Myocyte (in vitro differentiated cells): ENCODE measurements around the gene HTR3B. TPM values are rescaled to one million over a fixed set of nuclear protein-coding genes. Genes with fewer than 3 reads are reported as not detected.
"Not testable (repeated sequence)": the region's sequence is repeated elsewhere in the genome, so short reads cannot be mapped to it uniquely, and the experiment has no call there.

Source experiments
- DNase-seq: peaks from one replicate; pipeline ENCODE4 v3.0.0-alpha.2; 2012; ENCODE audit warnings: low read depth
- total RNA-seq: library from RNA; depleted of rRNA; stranded (reverse); fragments of >200 nt; gene quantifications from 2 replicates; pipeline ENCODE4 v1.2.3, GENCODE V29; 2014

The HTR3B gene
- total RNA-seq, 1 donor from 2014 or later = not detected

DNA sequence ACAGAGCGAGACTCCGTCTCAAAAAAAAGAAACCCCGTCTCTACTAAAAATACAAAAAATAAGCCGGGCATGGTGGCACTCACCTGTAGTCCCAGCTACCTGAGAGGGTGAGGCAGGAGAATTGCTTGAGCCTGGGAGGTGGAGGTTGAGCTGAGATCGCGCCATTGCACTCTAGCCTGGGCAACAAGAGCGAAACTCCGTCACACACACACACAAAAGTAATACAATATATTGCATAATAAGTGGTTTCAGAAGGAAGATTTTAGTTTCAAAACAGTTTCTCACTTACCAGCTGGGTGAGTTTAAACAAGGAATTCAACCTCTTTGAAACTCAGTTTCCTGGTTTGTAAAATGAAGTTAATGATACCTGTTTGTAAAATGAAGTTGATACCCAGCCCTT, 37.7 kb downstream of the HTR3B start:
- DNase-seq = no peak

DNA sequence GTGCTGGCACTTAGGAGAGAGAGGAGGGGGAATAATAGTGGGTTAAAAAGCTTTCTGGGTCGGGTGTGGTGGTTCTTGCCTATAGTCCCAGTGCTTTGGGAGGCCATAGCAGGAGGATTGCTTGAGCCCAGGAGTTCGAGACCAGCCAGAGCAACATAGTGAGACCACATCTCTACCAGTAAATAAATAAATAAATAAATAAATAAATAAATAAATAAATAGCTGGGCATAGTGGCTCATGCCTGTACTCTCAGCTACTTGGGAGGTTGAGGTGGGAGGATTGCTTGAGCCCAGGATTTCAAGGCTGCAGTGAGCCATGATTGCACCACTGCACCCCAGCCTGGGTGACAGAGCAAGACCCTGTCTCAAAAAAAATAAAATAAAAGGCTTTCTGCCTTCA, 41.6 kb downstream of the HTR3B start:
- DNase-seq = not testable (repeated sequence)

DNA sequence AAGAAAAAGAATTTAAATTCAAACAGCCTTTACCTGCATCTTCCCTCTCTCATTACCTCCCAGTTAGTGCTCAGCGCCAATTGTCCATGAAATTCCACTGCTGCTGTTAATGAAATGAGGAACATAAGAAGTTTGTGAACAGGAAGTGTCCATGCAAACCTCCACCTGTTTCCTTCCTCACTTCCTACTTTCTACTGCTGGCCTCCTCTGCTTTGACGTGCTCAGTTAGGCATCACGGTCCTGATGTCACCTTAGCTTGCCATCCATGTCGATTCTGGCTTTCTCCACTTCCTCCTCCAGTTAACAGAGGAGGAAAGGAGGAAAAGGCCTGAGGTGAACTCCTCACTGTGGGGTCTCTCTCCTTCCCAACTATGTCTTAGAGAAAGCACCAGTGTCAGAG, 43.4 kb downstream of the HTR3B start:
- DNase-seq = no peak

DNA sequence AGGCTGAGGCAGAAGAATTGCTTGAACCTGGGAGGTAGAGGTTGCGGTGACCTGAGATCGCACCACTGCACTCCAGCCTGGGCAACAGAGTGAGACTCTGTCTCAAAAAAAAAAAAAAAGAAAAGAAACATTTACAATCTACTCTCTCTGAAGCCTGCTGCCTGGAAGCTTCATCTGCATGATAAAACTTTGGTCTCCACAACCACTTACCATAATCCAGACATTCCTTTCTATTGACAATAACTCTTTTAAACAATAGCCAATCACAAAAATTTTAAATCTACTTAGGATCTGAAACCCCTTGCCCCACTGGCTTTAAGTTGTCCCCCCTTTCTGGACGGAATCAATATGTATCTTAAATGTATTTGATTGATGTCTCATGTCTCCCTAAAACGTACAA, 45.3 kb downstream of the HTR3B start:
- no peak for DNase-seq

DNA sequence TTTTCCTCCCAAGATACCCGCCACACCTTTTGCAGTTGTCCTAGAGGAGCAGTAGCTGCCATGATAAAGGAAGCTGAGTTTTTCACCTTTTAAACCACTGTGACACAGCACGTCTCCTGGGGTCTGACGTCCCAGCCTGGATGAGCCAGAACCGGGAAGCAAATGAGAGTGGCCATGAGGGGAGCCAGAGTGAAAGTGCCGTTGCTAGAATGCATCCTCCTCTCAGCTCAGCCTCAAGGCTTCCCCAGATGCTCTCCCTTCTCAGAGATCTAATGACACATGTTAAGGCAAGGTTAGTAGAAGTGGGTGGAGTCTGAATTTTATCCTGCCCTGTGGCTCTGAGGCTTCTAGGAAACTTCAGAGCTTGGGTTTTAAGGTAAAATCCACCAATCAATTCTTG, 46.9 kb downstream of the HTR3B start:
- DNase-seq = no peak

DNA sequence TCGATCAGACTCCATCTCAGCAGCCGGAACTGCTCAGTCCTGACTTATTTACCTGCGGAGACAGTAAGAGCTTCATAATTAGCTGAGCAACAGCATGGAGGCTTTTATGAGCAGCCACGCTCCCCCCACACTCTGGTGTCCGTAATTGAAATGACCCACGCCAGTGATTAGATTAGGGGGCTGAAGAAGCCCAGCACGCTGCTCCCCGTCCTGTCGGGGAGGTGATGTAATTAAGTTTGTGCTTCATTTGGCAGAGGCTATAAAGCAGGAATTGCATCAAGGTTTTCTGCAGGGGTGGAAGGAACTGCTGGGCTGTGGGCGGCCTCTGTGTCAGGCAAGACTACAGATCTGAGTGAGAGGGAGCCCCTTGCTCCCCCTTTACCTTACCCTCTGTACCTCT, 47.5 kb downstream of the HTR3B start:
- no peak for DNase-seq

DNA sequence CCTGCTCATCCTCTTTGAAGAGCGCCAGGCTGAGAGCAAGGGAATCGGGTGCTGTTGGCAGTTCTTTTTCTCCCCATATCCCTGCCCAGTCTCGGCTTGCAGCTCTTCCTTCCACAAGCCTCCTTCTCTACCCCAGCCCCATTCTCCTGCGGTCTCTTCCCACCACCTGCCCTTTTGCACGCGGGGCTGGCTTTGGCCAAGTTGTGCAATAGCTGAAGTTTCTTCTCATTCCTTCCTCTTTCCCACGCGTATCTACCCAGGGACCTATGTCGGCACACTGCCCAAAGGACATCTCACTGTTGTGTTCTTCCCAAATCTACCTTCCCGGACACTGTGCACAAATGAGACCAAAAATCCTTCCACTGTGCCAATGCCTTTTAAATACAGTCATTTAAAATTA, 48.0 kb downstream of the HTR3B start:
- no peak for DNase-seq

DNA sequence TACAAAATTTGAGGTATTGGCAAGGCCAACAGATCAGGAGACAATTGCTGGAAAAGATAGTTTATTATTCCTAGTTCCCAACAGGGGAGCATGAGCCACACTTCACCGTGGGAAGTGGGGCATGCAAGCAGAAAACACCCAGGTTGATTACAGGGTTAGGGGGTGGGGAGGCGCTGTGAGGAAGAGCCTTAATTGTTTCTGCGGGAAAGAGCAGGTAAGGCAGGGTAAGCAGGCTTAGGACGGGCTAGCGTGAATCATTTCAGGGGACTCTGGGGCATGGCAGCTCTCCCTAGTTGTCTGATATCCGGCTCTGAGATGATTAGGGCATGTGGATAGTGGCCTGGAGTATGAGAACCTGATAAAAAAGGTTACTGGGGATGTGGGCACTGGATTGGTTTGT, 49.6 kb downstream of the HTR3B start:
- DNase-seq = no peak

DNA sequence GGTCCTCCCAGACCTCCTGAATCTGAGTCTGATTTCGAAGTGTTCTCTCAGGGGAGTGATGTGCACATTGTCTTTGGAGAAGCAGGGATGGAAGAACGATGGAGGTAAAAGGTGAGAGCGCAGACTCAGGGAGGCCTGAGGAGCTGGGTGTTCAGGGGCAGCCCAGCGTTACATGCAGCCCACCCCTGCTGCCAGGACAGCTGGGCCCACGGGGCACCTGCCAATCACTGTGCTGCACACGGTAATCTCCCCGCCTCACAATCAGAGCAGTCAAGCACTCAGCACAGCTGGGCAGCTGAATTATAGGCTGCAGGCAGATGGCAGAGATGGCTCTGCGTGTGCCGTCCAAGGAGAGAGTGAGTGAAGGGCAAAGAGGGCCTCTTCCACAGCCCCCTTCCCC, 52.4 kb downstream of the HTR3B start:
- DNase-seq = no peak

DNA sequence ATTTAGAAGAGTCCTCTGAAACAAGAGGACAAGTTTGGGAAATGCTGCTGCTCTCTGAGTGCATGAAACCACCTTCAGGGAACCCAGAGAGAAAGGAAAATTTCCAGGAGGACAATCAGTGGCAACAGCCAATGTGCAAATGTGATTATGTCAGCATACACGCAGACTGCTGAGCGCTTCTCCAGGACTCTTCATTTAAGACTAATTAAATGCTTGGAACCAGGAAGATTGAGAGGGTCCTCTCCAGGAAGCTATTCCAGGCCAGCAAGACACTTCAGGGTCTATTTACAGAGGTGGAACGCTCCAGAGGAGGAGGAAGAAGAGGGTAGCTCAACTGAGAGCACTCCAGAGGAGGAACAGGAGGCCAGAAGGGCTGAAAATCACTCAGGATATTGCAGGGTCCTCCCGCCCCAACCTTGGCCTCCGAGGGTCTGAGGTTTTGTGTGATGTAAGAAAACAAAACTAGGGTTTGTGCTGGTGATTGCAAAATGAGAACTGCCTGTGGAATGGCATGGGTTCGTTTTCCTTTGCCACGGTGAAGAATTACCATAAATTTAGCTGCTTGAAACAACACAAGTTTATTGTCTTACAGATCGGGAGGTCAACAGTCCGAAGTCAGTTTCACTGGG, 56.2 kb downstream of the HTR3B start:
- no peak for DNase-seq

DNA sequence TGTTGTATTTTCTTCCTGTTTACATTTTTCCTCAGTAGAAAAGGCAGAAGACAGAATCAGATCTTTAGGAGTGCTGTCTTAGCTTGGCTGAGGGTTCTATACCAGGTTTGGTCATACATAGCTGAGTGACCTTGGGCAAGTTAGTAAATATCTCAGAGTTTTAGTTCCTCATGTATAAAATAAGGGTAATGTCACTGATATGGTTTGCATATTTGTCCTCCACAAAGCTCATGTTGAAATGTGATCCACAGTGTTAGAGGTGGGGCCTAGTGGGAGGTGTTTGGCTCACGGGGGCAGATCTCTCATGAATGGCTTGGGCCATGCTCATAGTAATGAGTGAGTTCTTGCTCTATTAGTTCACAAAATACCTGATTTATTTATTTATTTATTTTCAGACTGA, 62.8 kb downstream of the HTR3B start:
- DNase-seq = no peak

DNA sequence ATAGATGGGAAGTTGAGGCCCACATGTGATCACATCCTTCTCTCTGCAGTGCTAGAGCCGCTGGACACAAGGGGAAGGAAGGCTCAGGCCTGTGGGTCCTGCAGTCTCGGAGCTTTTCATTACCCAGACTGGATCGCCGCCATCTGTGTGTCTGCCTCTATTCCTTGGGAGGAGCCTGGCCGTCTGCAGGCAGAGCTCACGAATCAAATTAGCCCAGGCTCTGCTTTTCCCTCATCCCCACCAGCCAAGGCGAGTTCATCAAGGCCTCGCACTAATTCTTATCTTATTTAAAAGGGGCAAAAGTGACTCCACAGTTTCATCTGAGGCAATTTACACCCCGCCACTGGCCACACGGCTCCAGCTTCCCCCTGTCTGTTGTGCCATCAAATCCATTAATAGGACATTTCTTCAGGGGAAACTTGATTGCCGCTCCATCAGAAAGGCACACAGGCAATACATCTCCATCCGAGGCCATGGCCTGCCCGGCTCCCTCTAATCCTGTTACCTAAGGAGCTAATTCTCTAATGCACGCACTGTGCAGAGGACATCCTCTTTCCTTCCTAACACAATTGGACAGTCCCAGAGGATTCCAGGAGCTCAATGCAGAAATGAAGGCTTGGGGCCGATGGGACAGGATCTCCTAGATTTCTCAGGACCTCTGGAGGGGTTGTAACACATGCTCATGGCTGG, 67.1 kb downstream of the HTR3B start:
- no peak for DNase-seq

DNA sequence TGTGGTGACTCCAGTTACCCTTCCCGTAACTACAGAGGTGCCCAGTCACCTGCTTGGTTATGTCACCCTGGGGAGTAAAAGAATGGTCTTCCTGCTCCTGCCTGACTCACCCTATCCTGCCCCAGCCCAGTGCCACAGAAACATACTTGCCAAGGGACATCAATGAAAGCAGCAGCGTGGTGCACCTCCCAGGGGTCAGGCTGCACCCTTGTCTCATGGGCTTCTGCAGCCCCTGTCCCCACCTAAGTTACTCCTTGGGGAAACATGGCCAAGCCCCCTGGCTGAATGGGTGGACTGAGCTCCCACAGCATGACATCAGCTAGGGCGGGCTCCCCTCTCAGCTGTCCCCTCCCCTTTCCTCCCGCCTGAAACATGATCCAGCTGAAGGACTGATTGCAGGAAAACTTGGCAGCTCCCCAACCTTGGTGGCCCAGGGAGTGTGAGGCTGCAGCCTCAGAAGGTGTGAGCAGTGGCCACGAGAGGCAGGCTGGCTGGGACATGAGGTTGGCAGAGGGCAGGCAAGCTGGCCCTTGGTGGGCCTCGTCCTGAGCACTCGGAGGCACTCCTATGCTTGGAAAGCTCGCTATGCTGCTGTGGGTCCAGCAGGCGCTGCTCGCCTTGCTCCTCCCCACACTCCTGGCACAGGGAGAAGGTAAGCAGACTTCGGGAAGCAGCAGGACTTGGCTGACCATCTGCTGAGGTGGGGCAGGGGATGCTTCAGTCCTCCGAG, 70.3 kb downstream of the HTR3B start, which contains the start of gene HTR3A:
Gene HTR3A (plus strand): TSS at position 368 of the 730 bp plus-strand sequence. CDS start 218 bp downstream, at position 586.
- peak; percentile 69 for DNase-seq

DNA sequence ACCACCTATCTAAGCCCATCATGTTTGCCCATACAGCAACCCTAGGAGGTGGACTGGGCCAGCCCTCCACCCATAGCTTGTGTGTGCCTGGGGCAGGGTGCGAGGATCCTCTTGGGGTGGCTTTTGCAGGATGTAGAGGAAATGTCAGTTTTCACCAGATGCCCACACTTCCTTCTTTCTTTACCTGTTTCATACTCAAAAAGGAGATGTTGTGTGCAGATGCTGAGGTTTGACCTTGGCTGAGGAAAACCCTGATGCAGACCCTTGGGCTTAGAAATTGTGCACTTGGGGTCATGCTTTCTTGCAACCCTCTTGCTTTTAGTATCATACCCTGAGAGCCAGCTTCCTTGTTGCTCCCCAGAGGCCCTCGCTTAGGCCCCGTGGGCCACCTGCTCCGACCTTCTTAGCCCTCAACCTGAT, 72.5 kb downstream of the HTR3B start:
- DNase-seq = no peak

DNA sequence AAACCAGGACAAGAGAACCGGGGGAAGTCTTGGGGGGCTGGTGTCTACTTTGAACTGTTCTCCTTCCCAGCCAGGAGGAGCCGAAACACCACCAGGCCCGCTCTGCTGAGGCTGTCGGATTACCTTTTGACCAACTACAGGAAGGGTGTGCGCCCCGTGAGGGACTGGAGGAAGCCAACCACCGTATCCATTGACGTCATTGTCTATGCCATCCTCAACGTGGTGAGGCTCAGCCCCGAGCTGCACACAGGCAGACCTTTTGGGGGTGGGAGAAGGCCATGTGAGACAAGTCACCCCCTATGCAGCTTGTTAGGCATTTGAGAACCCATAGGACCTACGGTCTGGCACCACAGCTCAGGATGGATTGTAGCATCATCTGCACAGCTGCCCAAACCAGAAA, 73.1 kb downstream of the HTR3B start:
- DNase-seq = no peak

DNA sequence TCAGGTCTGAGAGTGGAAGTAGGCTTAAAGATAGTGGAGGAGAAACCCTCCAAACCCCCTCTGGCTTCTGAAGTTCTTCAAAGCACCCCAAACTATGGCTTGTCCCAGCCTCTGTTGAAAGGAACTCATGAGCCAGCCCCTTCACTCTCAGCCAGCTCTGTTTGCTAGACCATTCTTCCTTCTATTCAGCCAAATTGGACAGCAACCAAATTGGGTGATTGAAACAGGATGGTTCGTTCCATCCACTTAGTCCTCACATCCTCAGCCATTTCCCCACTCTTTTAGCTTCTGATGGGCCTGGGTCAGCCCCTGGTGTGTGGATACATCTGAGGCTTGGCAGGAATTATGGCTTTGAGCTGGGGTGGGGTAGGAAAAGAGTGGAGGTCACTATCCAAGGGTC, 74.8 kb downstream of the HTR3B start:
- DNase-seq = no peak

DNA sequence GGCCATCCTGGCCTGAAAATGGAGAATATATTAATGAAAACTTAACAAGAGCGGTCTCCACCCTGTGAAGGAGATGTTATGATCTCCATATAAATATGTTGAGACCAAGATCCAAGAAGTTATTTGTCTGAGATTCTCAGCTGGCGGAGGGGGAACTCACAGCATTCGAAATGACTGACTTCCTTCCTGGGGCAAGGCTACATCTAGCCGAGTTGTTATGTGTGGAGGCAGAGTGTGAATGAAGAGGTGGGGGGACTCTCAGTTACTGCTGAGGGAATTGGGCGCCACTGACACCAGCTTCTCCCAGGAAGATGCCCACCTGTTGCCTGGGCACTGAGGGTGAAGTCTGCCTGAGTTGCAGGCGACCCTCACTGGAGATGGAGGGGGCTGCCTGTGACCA, 76.2 kb downstream of the HTR3B start:
- DNase-seq = no peak

DNA sequence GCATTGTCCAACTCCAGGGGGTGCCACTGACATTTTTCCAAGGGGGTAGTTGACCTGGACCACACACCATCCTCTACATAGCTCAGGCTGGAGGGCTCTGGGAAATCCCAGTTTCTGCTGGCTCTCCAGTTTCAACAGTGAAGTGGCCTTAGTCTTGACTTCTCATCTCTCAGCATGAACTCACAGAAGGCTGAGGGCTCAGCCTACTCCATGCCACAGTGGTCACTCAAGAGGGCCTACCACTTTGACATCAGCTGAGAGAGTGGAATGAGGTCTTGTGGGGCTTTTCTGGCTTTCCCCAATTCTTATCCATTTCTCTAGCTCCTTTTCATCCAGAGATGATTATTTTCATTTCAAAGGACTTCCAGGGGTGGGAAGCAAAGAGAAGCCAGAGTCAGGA, 77.7 kb downstream of the HTR3B start:
- no peak for DNase-seq

DNA sequence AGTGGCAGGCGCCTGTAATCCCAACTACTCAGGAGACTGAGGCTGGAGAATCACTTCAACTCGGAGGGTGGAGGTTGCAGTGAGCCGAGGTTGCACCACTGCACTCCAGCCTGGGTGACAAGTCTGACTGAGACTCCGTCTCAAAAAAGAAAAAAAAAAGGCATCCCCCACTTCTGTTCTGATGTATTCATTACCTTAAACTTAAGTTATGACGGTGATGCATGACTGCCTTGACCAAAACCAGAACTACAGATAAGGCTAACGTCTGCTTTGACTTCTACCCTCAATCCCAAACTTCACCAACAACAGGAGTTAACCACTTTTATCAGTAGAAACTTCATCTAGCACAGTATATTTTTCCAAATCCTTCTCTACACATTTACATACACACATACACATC, 80.2 kb downstream of the HTR3B start:
- no peak for DNase-seq

DNA sequence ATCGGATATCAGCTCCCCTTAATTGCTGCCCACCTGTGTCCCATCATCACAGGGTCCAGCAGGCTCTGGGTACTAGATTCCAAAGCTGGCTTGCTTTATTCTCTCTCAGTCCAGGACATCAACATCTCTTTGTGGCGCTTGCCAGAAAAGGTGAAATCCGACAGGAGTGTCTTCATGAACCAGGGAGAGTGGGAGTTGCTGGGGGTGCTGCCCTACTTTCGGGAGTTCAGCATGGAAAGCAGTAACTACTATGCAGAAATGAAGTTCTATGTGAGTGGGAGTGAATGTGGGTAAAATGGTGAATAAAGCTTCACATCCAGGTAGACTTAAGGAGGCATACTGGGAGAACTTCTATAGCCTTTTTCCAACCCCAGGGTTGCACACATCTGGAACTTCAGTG, 81.3 kb downstream of the HTR3B start:
- DNase-seq = no peak

DNA sequence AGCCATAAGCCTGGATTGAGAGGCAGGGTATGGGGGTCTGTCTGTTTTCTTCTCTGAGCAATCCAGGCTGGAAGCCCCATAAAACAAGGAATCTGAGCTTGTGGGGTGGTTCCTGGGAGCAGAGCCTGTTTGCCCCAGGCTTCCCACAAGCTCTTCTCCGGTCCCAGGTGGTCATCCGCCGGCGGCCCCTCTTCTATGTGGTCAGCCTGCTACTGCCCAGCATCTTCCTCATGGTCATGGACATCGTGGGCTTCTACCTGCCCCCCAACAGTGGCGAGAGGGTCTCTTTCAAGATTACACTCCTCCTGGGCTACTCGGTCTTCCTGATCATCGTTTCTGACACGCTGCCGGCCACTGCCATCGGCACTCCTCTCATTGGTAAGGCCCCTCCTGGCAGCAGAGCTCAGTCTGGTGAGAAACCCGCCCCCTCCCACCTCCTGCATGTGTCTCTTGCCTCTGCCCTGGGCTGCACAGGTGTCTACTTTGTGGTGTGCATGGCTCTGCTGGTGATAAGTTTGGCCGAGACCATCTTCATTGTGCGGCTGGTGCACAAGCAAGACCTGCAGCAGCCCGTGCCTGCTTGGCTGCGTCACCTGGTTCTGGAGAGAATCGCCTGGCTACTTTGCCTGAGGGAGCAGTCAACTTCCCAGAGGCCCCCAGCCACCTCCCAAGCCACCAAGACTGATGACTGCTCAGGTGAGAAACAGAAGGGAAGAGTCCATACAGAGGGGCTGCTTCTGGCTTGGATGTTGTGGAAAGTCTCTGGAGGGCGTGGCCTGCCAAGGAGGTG, 82.0 kb downstream of the HTR3B start:
- DNase-seq = no peak

DNA sequence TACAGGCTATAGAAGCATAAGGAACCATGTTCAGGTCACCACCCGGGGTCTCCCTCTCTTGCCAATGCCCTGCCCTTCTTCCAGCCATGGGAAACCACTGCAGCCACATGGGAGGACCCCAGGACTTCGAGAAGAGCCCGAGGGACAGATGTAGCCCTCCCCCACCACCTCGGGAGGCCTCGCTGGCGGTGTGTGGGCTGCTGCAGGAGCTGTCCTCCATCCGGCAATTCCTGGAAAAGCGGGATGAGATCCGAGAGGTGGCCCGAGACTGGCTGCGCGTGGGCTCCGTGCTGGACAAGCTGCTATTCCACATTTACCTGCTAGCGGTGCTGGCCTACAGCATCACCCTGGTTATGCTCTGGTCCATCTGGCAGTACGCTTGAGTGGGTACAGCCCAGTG, 84.8 kb downstream of the HTR3B start:
- DNase-seq = no peak
